GM19238 (cell line): ENCODE measurements around the gene COL5A1.

Experiments used
- DNase-seq: peaks from one replicate; pipeline ENCODE4 v3.0.0; 2011; ENCODE audit warnings: low spot score; ENCODE audit not compliant: insufficient read length

COL5A1 gene

GRCh38 chr9:134641173-134641989 is at the start of gene COL5A1:
TSS of gene COL5A1 (plus strand) at chr9:134641803. CDS start at chr9:134642188, 385 bp downstream.
- no peak for DNase-seq

- DNase-seq: no peak
These were observed 49.4 kb upstream of the COL5A1 start for GRCh38 chr9:134592018-134592818.

- DNase-seq: no peak
These were observed 48.8 kb upstream of the COL5A1 start for GRCh38 chr9:134592819-134593200.

GRCh38 chr9:134593286-134594077 is 48.1 kb upstream of the COL5A1 start:
- no peak for DNase-seq

- no peak for DNase-seq
These were observed 47.3 kb upstream of the COL5A1 start for GRCh38 chr9:134594078-134594941.

GRCh38 chr9:134595014-134595413 is 46.6 kb upstream of the COL5A1 start:
- no peak for DNase-seq

GRCh38 chr9:134597041-134597913 is 44.3 kb upstream of the COL5A1 start:
- DNase-seq: no peak

- DNase-seq: no peak
These were observed 43.4 kb upstream of the COL5A1 start for GRCh38 chr9:134597957-134598883.

- no peak for DNase-seq
These were observed 42.7 kb upstream of the COL5A1 start for GRCh38 chr9:134598884-134599245.

GRCh38 chr9:134600371-134600770 is 41.2 kb upstream of the COL5A1 start:
- no peak for DNase-seq

GRCh38 chr9:134600836-134601638 is 40.6 kb upstream of the COL5A1 start:
- no peak for DNase-seq

GRCh38 chr9:134601764-134602163 is 39.8 kb upstream of the COL5A1 start:
- DNase-seq: no peak

GRCh38 chr9:134602547-134603362 is 38.8 kb upstream of the COL5A1 start:
- DNase-seq: no peak

- DNase-seq: no peak
These were observed 36.8 kb upstream of the COL5A1 start for GRCh38 chr9:134604834-134605233.

- no peak for DNase-seq
These were observed 36.1 kb upstream of the COL5A1 start for GRCh38 chr9:134605351-134605965.

- no peak for DNase-seq
These were observed 35.6 kb upstream of the COL5A1 start for GRCh38 chr9:134605966-134606357.
